Omental fat pad (tissue), 4 donors: ENCODE results near the gene MAMDC2. TPM values are rescaled to one million over a fixed set of nuclear protein-coding genes. Genes with fewer than 3 reads are reported as not detected.

ENCODE experiments used
- ATAC-seq: fragments of 150-250 bp; one replicate; pipeline ENCODE4 v1.9.1; 2016; ENCODE audit warnings: mild to moderate bottlenecking, moderate library complexity; ENCODE audit not compliant: low FRiP score
- DNase-seq: peaks from one replicate; pipeline ENCODE4 v3.0.0-alpha.2; 2019; ENCODE audit warnings: low spot score
- total RNA-seq, 4 donors: library from RNA; depleted of rRNA; stranded (reverse); fragments of >200 nt; gene quantifications; one replicate each; pipeline ENCODE4 v1.1.0, GENCODE V29; 2016
- TF ChIP-seq, protein P1 (sequence below), 3 donors: fragments of 450-650 bp; IDR thresholded peaks; one replicate each; pipeline ENCODE4 v1.5.1; 2016 to 2017; ENCODE audit warnings: antibody characterized with exemption in 3 of 3, mild to moderate bottlenecking in 3 of 3, moderate library complexity in 2 of 3

MAMDC2 gene
- total RNA-seq, 4 donors from 2014 or later = 9.0 to 43.7 (median 16.5) TPM

DNA sequence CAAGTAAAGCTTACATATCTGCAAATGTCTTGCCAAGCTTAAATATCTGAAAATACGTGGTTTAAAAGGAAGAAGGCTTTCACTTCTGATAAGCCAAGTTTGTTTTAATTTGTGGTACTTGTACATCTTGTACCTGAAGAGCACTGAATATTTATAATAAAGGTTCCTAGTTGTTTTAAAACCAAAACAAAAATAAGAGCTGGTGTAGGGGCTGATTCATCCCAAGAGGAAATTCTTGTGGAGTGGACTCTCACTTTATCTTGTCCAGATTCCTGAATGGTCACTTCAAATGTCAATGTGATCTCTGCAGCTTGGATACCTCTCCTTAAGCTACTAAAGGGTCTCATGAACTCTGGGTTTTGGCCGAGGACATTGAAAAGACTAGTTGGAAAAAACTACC, 29.5 kb downstream of the MAMDC2 start:
- DNase-seq (no peak), ATAC-seq (no peak)

DNA sequence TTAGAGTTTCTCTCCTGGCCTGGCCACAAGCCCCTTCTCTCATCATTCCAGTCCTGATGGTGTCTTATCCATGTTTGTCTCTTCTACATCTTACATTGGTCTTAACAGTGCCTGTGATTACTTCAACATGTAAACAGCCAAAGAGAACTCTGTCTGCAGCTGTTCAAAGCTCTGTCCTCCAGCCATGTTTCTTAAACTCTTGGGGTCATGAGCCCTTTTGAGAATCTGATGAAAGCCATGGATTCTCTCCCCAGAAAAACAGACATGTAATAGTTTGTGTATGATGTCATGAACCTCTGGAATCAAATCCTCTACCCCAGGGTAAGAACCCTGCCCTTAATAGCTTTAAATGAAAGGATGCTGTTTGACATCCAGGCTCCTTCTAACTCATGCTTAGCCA, 30.1 kb downstream of the MAMDC2 start:
- DNase-seq = no peak
- TF ChIP-seq, protein P1, sequence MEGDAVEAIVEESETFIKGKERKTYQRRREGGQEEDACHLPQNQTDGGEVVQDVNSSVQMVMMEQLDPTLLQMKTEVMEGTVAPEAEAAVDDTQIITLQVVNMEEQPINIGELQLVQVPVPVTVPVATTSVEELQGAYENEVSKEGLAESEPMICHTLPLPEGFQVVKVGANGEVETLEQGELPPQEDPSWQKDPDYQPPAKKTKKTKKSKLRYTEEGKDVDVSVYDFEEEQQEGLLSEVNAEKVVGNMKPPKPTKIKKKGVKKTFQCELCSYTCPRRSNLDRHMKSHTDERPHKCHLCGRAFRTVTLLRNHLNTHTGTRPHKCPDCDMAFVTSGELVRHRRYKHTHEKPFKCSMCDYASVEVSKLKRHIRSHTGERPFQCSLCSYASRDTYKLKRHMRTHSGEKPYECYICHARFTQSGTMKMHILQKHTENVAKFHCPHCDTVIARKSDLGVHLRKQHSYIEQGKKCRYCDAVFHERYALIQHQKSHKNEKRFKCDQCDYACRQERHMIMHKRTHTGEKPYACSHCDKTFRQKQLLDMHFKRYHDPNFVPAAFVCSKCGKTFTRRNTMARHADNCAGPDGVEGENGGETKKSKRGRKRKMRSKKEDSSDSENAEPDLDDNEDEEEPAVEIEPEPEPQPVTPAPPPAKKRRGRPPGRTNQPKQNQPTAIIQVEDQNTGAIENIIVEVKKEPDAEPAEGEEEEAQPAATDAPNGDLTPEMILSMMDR (IDR thresholded peaks at IDR 0.05) = no peak
- no peak for ATAC-seq

More for the DNA sequence above, 29.5 kb downstream of the MAMDC2 start:
- TF ChIP-seq, protein P1 (IDR thresholded peaks at IDR 0.05) = no peak

DNA sequence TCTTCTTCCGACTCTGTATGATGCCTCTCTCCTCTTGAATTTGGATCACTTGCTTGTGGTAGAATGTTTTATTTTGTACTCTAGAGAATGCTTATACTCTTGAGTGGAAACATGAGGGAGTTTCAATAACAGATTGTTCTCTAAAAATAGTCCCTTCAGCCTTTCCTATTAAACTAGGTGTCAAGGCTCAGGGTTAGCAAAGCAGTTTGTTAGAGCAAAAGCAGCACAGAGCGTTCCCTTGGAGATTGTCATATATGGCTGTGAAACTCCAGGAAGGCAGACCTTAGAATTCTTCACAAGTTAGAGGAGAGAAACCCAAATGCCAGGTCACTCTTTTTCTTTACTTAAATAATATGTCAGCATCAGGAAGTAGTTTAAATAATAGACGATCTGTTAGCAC, 33.0 kb downstream of the MAMDC2 start:
- ATAC-seq = no peak
- TF ChIP-seq, protein P1 (IDR thresholded peaks at IDR 0.05) = no peak

DNA sequence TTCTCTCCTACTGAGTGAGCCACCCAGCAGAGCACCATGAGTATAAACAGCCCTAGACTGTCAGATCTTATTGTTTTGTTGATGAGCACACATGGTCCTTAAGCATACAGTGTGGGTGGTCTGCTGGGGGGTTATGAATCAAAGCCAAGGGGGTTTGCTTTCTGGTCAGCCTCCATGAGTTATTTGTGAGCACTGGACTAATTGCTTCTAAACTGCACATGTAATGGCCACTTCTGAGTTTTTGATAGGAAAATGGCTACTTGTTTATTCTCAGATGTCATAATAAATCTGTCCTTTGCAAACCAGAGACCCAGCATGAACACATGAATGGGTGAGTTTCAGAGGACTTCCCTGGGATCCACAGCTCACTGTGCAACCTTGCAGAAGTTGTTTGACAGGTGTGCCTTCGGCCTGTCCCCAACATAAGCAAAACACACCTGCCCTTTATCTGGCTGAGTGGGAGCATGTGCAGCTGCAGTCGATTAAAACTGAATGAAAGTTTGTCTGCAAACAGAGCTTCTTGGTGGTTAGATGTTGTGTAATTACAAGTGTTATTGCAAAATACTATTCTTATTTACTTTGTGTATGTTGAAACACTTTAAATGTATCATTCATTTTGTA, 35.9 kb downstream of the MAMDC2 start:
- ATAC-seq (no peak), DNase-seq (no peak)
- TF ChIP-seq, protein P1 (IDR thresholded peaks at IDR 0.05) = no peak

More for the DNA sequence above, 33.0 kb downstream of the MAMDC2 start:
- no peak for DNase-seq

DNA sequence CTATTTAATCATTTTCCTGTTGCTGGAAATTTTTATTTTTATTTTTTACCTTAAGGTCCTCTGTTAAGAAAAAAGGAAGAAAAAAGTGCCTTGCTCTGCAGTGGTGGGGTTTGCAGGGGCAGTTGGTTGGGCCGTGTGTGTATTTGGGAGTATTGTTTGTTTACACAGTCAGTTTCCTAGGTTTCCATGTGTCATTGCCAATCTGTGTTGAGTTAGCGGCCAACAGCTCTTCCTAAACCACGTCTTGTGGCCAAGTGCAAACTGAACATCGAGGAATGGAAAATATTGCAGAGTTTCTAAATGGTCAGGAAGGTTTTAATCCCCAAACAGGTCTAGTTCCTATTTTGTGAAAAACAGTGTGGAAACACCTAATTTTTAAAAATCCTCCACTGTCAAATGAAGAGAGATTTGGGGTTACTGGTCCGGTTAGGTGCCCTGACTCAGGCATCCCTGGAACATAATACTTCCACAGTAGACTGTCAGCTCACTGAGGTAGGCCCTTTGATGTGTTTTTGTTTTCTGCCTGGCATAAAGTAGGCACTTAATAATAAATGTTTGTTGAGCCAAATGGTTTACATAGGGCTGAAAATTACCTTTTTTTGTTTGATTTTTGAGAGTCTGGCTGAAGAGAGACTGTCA, 37.0 kb downstream of the MAMDC2 start:
- TF ChIP-seq, protein P1 (IDR thresholded peaks at IDR 0.05) = no peak
- DNase-seq (no peak), ATAC-seq (peak; percentile 58)

DNA sequence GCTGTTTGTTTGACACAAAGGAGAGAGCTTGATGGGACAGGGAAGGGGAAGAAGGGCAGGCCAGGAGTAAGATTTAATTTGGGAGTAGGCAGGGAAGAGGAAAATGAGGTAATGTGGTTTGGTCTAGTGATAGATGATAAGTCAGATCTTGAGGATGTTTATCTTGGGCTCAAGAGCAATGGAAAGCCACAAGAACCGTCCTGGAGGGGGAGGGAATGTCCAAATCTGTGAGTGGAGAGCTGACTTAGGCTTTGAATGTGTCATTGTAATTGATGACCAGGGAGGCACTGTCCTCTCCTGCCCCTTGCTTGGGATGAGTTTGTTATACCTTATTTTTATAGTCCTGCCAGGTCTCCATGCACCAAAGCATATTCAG, 37.5 kb downstream of the MAMDC2 start:
- ATAC-seq = no peak
- DNase-seq = no peak
- TF ChIP-seq, protein P1 (IDR thresholded peaks at IDR 0.05) = no peak

DNA sequence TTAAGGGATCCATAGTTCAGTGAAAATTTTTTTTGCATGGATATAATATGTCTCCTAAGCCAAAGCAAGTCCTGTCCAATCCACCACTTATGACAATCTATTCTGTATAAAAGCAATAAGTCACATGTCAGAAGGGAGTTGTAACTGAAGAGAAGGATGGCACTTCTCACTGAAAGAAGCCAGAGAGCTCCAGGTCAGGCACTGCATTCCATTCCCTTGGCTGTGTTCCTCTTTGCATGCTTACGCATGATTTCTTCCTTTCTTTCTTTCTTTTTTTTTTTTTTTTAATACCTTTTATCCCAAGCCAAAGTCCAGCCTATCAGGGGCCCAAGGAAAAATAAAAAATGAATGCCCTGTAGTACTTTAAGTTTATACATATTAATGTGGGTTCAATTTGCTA, 39.8 kb downstream of the MAMDC2 start:
- no peak for ATAC-seq
- no peak for DNase-seq
- TF ChIP-seq, protein P1 (IDR thresholded peaks at IDR 0.05) = no peak
